K562 (cell line): ENCODE data around the gene TPD52L2. TPM values are rescaled to one million over a fixed set of nuclear protein-coding genes. Genes with fewer than 3 reads are reported as not detected.

Experiments used
- ATAC-seq: fragments of 200-7000 bp; cut with Tn5 transposase; 3 replicates; pipeline ENCODE4 v1.9.1; 2020; ENCODE audit warnings: moderate library complexity
- BruUV-seq: library from RNA; stranded (reverse); fragments of 400-500 nt; replicated peaks from 2 replicates; lab custom pipeline; 2021; lab: Mats Ljungman, UMichigan
- CTCF ChIA-PET: fragments of 300-600 bp; formaldehyde crosslinking; extraction: SDS; loops from one replicate; lab custom pipeline; 2021; ENCODE audit warnings: low intra/inter-chr PET ratio; lab: Yijun Ruan, JAX
- POLR2A ChIA-PET: fragments of 300-600, 350-650 bp; sonication (Branson Sonifier 250); formaldehyde crosslinking; extraction: SDS; loops from one replicate; lab custom pipeline; 2021; ENCODE audit warnings: antibody characterized with exemption, inconsistent platforms; lab: Yijun Ruan, JAX
- DNase-seq, 4 experiments: peaks; one replicate each; pipeline versions ENCODE4 v3.0.0 to v3.0.0-alpha.2; 2011 to 2018; ENCODE audit warnings: low spot score in 3 of 4, mixed read lengths in 3 of 4; ENCODE audit errors: extremely low read depth in 1 of 4
- FAIRE-seq: peaks from 2 replicates; lab custom pipeline; 2011; peaks lifted over from hg19 to GRCh38; lab: Jason Lieb, UNC
- H2AFZ ChIP-seq: 2 replicates; pipeline ENCODE4 v1.6.0; 2011; ENCODE audit warnings: low read depth, low read length, control low read depth, inconsistent platforms
- H3K27ac ChIP-seq: fragments of 200-600 bp; 3 replicates; pipeline ENCODE4 v1.8.0; 2011; ENCODE audit warnings: low read depth, mild to moderate bottlenecking, control low read depth, inconsistent platforms, low read length, moderate library complexity, mixed read lengths; ENCODE audit errors: extremely low read depth
- H3K27me3 ChIP-seq, 2 experiments: fragments of 300-600 bp in 1 of 2; 2 replicates in 1 of 2; 3 replicates in 1 of 2; pipeline versions ENCODE4 v1.6.0 to v1.8.0; 2011; ENCODE audit warnings: inconsistent platforms in 2 of 2, low read length in 2 of 2, mild to moderate bottlenecking in 1 of 2, mixed read lengths in 1 of 2, moderate library complexity in 1 of 2; ENCODE audit not compliant: control insufficient read depth in 2 of 2, insufficient read depth in 2 of 2
- H3K36me3 ChIP-seq: fragments of 300-600 bp; 3 replicates; pipeline ENCODE4 v1.8.0; 2011; ENCODE audit warnings: mild to moderate bottlenecking, low read length, inconsistent platforms; ENCODE audit not compliant: control insufficient read depth, insufficient read depth
- H3K4me1 ChIP-seq, 2 experiments: fragments of 200-600 bp in 1 of 2; replicated peaks in 1 of 2; 2 replicates in 1 of 2; 3 replicates in 1 of 2; pipeline versions ENCODE4 v1.5.1 to v1.8.0; 2011; ENCODE audit warnings: inconsistent platforms in 2 of 2, low read length in 2 of 2, mild to moderate bottlenecking in 1 of 2, mixed read lengths in 1 of 2, moderate library complexity in 1 of 2; ENCODE audit not compliant: control insufficient read depth in 2 of 2, insufficient read depth in 2 of 2
- H3K4me2 ChIP-seq: 2 replicates; pipeline ENCODE4 v1.6.1; 2011; ENCODE audit warnings: low read length, control low read depth, inconsistent platforms, mixed read lengths; ENCODE audit not compliant: insufficient read depth
- H3K4me3 ChIP-seq: fragments of 200-600 bp; sonication (generic), shearing (Covaris generic); 2 replicates; pipeline ENCODE4 v1.5.1; 2016; ENCODE audit warnings: control low read depth, inconsistent platforms
- H3K79me2 ChIP-seq: fragments of 200-600 bp; 3 replicates; pipeline ENCODE4 v1.8.0; 2011; ENCODE audit warnings: low read length, inconsistent platforms; ENCODE audit not compliant: control insufficient read depth, insufficient read depth
- H3K9ac ChIP-seq, 2 experiments: 2 replicates each; pipeline versions ENCODE4 v1.6.0 to v1.6.1; 2011; ENCODE audit warnings: low read depth in 2 of 2, low read length in 2 of 2, control low read depth in 1 of 2, inconsistent platforms in 1 of 2, mild to moderate bottlenecking in 1 of 2, mixed read lengths in 1 of 2; ENCODE audit not compliant: insufficient read depth in 1 of 2
- H3K9me1 ChIP-seq: one replicate; pipeline ENCODE4 v1.6.0; 2011; ENCODE audit warnings: inconsistent platforms, mild to moderate bottlenecking, low read length, moderate library complexity; ENCODE audit not compliant: control insufficient read depth, insufficient read depth
- H3K9me3 ChIP-seq: replicated peaks from 2 replicates; pipeline ENCODE4 v1.5.1; 2011; ENCODE audit warnings: low read depth, low read length, inconsistent platforms; ENCODE audit not compliant: control insufficient read depth, insufficient read depth
- H4K20me1 ChIP-seq: replicated peaks from 2 replicates; pipeline ENCODE4 v1.6.1; 2011; ENCODE audit warnings: low read length, inconsistent platforms, mixed read lengths; ENCODE audit not compliant: control insufficient read depth, insufficient read depth
- ASH1L ChIP-seq: fragments of 450-650 bp; IDR thresholded peaks from 2 replicates; pipeline ENCODE4 v1.6.1; 2018; ENCODE audit warnings: borderline replicate concordance, mild to moderate bottlenecking, low read depth; ENCODE audit not compliant: partially characterized antibody
- CBX2 ChIP-seq: fragments of 200-600 bp; sonication (generic); IDR thresholded peaks from one replicate; pipeline ENCODE4 v1.6.1; 2012; ENCODE audit warnings: mild to moderate bottlenecking, low read length, inconsistent platforms; ENCODE audit not compliant: insufficient read depth, poor library complexity, severe bottlenecking
- CBX8 ChIP-seq: fragments of 200-600 bp; sonication (generic); IDR thresholded peaks from 2 replicates; pipeline ENCODE4 v1.6.1; 2012; ENCODE audit warnings: borderline replicate concordance, mixed run types, low read depth, mild to moderate bottlenecking, moderate library complexity, mixed read lengths, low read length, control low read depth, inconsistent platforms; ENCODE audit not compliant: poor library complexity, severe bottlenecking; ENCODE audit errors: extremely low read depth
- EWSR1 ChIP-seq: fragments of 450-650 bp; IDR thresholded peaks from 2 replicates; pipeline ENCODE4 v1.6.1; 2018; ENCODE audit warnings: borderline replicate concordance, mild to moderate bottlenecking, low read depth, moderate library complexity; ENCODE audit not compliant: partially characterized antibody
- NBN ChIP-seq: fragments of 450-650 bp; IDR thresholded peaks from 2 replicates; pipeline ENCODE4 v1.6.1; 2016; ENCODE audit warnings: low read depth, mild to moderate bottlenecking
- POLR2G ChIP-seq: fragments of 200-400 bp; formaldehyde crosslinking; IDR thresholded peaks from 2 replicates; pipeline ENCODE4 v1.6.1; 2017; ENCODE audit warnings: low read depth, mild to moderate bottlenecking, antibody characterized with exemption, low read length, moderate library complexity
- PRMT5 ChIP-seq: sonication (generic); formaldehyde crosslinking; IDR thresholded peaks from 2 replicates; pipeline ENCODE4 v1.5.0; 2020; ENCODE audit warnings: missing genetic modification reagents
- RBM22 ChIP-seq: fragments of 200-400 bp; formaldehyde crosslinking; IDR thresholded peaks from 2 replicates; pipeline ENCODE4 v1.6.1; 2018; ENCODE audit warnings: low read length, low read depth; ENCODE audit not compliant: poor library complexity, severe bottlenecking
- SUPT5H ChIP-seq: fragments of 450-650 bp; IDR thresholded peaks from 2 replicates; pipeline ENCODE4 v1.6.1; 2016
- TCF7L2 ChIP-seq: fragments of 150-350 bp; IDR thresholded peaks from 2 replicates; pipeline ENCODE4 v1.6.1; 2016; ENCODE audit warnings: low read depth, mild to moderate bottlenecking, low read length, moderate library complexity
- ZNF561 ChIP-seq: fragments of 450-650 bp; formaldehyde crosslinking; conservative IDR thresholded peaks from 2 replicates; pipeline ENCODE4 v1.4.0; 2020; ENCODE audit warnings: mild to moderate bottlenecking, moderate library complexity
- ZZZ3 ChIP-seq: fragments of 450-650 bp; IDR thresholded peaks from 2 replicates; pipeline ENCODE4 v1.6.1; 2016; ENCODE audit warnings: antibody characterized with exemption, mild to moderate bottlenecking, moderate library complexity
- WGBS: fragments of 100-300 bp; shearing (Covaris generic); methylation state at CpG from one replicate; pipeline ENCODE4 v1.1.6; 2016; ENCODE audit warnings: low coverage, mixed read lengths; ENCODE audit not compliant: insufficient coverage; ENCODE audit errors: missing lambda C conversion rate; 5-methylcytosine and 5-hydroxymethylcytosine counted together
- in situ Hi-C: fragments of 300-500 bp; cut with MboI; formaldehyde crosslinking; loops from 4 replicates; pipeline ENCODE4 v1.15.0; 2018; ENCODE audit warnings: inconsistent platforms, mixed read lengths
- intact Hi-C: fragments of 100-400 bp; cut with micrococcal nuclease; formaldehyde crosslinking; loops from 2 replicates; pipeline ENCODE4 v1.14.2; 2022
- polyA plus RNA-seq, 8 experiments: library from polyadenylated mRNA; depleted of rRNA in 4 of 8; stranded (reverse) in 5 of 8; unstranded in 3 of 8; fragments of >200 nt; fragmentation: Nextera tagmentation in 2 of 8; fragmentation: Illumina TruSeq in 1 of 8; extraction: Ambion mirVana in 2 of 8; extraction: Trizol in 1 of 8; gene quantifications; 2 replicates each; pipeline versions ENCODE4 v1.2.1 to v1.2.3, GENCODE V29; 2011 to 2014; ENCODE audit warnings: inconsistent platforms in 1 of 8, missing spikeins in 1 of 8
- total RNA-seq, 7 experiments: library from RNA; depleted of rRNA in 6 of 7; stranded (reverse); fragments of >200 nt in 6 of 7; fragmentation: Illumina TruSeq in 2 of 7; extraction: Trizol in 2 of 7; gene quantifications; 2 replicates each; pipeline versions ENCODE4 v1.2.1 to v1.2.3, GENCODE V29; 2011 to 2021; ENCODE audit warnings: low replicate concordance in 1 of 7
- TF ChIP-seq, protein P1 (sequence below), 2 experiments: fragments of 450-650 bp; IDR thresholded peaks; 2 replicates each; pipeline ENCODE4 v1.6.1; 2016
- TF ChIP-seq, protein P2 (sequence below): sonication (generic); formaldehyde crosslinking; IDR thresholded peaks from 2 replicates; pipeline ENCODE4 v1.8.0; 2022; ENCODE audit warnings: missing genetic modification reagents, mild to moderate bottlenecking, borderline replicate concordance
- TF ChIP-seq, protein P3 (sequence below), 3 experiments: IDR thresholded peaks in 2 of 3; conservative IDR thresholded peaks in 1 of 3; 2 replicates each; pipeline ENCODE4 v1.5.1; 2011 to 2012; ENCODE audit warnings: low read length in 3 of 3, mild to moderate bottlenecking in 3 of 3, control low read depth in 2 of 3, improper control_type of control experiment in 1 of 3, inconsistent platforms in 1 of 3, low read depth in 1 of 3, mixed read lengths in 1 of 3, moderate library complexity in 1 of 3; ENCODE audit not compliant: insufficient read depth in 2 of 3

The TPD52L2 gene
- total and polyA plus RNA-seq, 9 of the 15 experiments (the other 6 are each of a cell fraction or from before 2014, with no cell fraction given) = 1.9 to 117 (median 74.6) TPM

DNA sequence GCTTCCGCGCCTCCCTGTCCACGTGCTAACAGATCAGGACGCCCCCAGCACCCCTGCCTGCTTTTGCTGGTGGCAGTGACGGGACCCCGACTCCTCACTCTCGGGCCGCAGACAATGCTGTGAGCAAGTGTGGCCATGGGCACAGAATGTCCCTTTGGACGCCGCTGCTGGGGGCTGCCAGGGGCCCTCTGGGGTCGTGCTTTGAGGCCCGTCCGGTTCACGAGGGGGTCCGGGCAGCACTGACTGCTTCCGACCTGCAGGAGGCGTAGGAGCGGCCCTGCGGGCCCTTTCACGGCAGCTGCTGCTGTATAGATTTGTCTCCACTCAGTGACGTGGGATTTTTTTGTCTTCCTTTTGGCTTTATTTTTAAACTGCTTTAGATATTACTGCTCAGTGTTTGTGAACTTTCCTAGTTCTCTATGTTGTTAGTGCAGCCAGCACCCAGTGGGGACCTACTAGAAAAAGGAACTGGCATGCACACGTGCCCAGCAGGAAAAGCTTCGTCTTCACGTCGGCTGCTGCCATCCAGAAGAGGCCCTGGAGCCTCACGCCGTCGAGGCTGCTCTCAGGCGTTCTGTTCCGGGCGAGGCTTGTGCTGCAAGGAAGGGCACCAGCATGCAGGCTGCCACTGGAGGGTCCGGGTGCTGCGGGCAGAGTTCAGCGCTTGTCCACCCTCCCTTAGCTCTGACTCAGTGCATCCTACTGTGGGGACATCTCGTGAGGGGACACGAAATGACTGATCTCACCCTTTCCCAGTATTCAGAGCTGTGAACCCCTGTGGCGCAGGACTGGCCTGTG is 69.4 kb downstream of the TPD52L2 start:
- Histone ChIP-seq H3K9me3 (no peaks in the 10 kb centered on the region; the same call in 1 of the 2 replicates), H3K27ac (no peak overlapping the region), H2AFZ (no peak overlapping the region), H3K9me1 (no peaks in the 10 kb centered on the region), H3K4me2 (no peak overlapping the region), H3K4me3 (no peak overlapping the region), H3K79me2 (peaks cover 5% of the 10 kb centered on the region), H4K20me1 (peaks cover 4% of the 10 kb centered on the region; the same call in 1 of the 2 replicates), H3K9ac (no peak overlapping the region), H3K27me3 (no peaks in the 10 kb centered on the region), H3K36me3 (peaks cover 82% of the 10 kb centered on the region; the same call in 2 of the 3 replicates), H3K4me1 (peaks cover 0 to 39% of the 10 kb centered on the region in 2 experiments; a peak in 2 of 5 replicates)
- intact Hi-C loops = no loop called here
- WGBS = 94% methylated on average over 37 of the region's 37 CpGs
- peak in 1 of 4 experiments; percentile 36 for DNase-seq
- no TSS peak for BruUV-seq
- ATAC-seq = peak; percentile 68; the same call in 2 of the 3 replicates
- FAIRE-seq = no peak
- POLR2A ChIA-PET = interaction anchor here (0.6 kb wide), 3 partner anchors 25 to 193 kb away, joined by 3 read pairs; no protein-coding TSS in a partner anchor
- in situ Hi-C loops = no loop called here
- CTCF ChIA-PET = no interaction called here
- no peak for TF ChIP-seq SUPT5H
- no peak for TF ChIP-seq ASH1L
- TF ChIP-seq, protein P1, sequence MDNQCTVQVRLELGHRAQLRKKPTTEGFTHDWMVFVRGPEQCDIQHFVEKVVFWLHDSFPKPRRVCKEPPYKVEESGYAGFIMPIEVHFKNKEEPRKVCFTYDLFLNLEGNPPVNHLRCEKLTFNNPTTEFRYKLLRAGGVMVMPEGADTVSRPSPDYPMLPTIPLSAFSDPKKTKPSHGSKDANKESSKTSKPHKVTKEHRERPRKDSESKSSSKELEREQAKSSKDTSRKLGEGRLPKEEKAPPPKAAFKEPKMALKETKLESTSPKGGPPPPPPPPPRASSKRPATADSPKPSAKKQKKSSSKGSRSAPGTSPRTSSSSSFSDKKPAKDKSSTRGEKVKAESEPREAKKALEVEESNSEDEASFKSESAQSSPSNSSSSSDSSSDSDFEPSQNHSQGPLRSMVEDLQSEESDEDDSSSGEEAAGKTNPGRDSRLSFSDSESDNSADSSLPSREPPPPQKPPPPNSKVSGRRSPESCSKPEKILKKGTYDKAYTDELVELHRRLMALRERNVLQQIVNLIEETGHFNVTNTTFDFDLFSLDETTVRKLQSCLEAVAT (IDR thresholded peaks at IDR 0.05) = no peak
- TF ChIP-seq, protein P2, sequence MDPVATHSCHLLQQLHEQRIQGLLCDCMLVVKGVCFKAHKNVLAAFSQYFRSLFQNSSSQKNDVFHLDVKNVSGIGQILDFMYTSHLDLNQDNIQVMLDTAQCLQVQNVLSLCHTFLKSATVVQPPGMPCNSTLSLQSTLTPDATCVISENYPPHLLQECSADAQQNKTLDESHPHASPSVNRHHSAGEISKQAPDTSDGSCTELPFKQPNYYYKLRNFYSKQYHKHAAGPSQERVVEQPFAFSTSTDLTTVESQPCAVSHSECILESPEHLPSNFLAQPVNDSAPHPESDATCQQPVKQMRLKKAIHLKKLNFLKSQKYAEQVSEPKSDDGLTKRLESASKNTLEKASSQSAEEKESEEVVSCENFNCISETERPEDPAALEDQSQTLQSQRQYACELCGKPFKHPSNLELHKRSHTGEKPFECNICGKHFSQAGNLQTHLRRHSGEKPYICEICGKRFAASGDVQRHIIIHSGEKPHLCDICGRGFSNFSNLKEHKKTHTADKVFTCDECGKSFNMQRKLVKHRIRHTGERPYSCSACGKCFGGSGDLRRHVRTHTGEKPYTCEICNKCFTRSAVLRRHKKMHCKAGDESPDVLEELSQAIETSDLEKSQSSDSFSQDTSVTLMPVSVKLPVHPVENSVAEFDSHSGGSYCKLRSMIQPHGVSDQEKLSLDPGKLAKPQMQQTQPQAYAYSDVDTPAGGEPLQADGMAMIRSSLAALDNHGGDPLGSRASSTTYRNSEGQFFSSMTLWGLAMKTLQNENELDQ (CRISPR knock-in tag) = no peak
- TF ChIP-seq TCF7L2 = no peak
- TF ChIP-seq, protein P3, sequence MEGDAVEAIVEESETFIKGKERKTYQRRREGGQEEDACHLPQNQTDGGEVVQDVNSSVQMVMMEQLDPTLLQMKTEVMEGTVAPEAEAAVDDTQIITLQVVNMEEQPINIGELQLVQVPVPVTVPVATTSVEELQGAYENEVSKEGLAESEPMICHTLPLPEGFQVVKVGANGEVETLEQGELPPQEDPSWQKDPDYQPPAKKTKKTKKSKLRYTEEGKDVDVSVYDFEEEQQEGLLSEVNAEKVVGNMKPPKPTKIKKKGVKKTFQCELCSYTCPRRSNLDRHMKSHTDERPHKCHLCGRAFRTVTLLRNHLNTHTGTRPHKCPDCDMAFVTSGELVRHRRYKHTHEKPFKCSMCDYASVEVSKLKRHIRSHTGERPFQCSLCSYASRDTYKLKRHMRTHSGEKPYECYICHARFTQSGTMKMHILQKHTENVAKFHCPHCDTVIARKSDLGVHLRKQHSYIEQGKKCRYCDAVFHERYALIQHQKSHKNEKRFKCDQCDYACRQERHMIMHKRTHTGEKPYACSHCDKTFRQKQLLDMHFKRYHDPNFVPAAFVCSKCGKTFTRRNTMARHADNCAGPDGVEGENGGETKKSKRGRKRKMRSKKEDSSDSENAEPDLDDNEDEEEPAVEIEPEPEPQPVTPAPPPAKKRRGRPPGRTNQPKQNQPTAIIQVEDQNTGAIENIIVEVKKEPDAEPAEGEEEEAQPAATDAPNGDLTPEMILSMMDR (IDR thresholded peaks at IDR 0.05 in 2 of 3, conservative IDR thresholded peaks at IDR 0.05 in 1 of 3; ENCODE audit: insufficient read depth in 2 of 3, low read depth in 1 of 3, low read length in 3 of 3) = peak; percentile 33 to 49 (median 44); a peak in 4 of 6 replicates
- no peak for TF ChIP-seq ZZZ3
- TF ChIP-seq EWSR1 = no peak
- TF ChIP-seq NBN = no peak
- TF ChIP-seq CBX2 = no peak
- TF ChIP-seq PRMT5 (CRISPR knock-in tag) = no peak
- TF ChIP-seq CBX8 = no peak
- no peak for TF ChIP-seq ZNF561 (CRISPR knock-in tag)
- peak; percentile 29 for TF ChIP-seq RBM22
- TF ChIP-seq POLR2G = peak; percentile 44; the same call in 1 of the 2 replicates
